Astrocyte (in vitro differentiated cells and primary cell): ENCODE data around the gene ANKUB1.
A peak's percentile ranks its signal among the peaks of the same experiment; 100 is the strongest.

ENCODE experiments used
- CTCF ChIP-seq: IDR thresholded peaks from 2 replicates; pipeline ENCODE4 v1.5.1; 2011; ENCODE audit warnings: low read depth, mild to moderate bottlenecking, inconsistent platforms, low read length, moderate library complexity; ENCODE audit not compliant: insufficient read depth
- EZH2 ChIP-seq: IDR thresholded peaks from 2 replicates; pipeline ENCODE4 v1.6.1; 2012; ENCODE audit warnings: mild to moderate bottlenecking, low read length, inconsistent platforms; ENCODE audit not compliant: insufficient read depth

GRCh38 chr3:149808209-149808829 is 16.0 kb upstream of the ANKUB1 start:
- no peak for TF ChIP-seq EZH2
- TF ChIP-seq CTCF = peak; percentile 90
